GM18520 (cell line): Measurements from ENCODE around the gene FAM222B.
"Not testable (repeated sequence)": the region's sequence is repeated elsewhere in the genome, so short reads cannot be mapped to it uniquely, and the experiment has no call there.

ENCODE experiments used
- ATAC-seq: cut with Tn5 transposase; IDR thresholded peaks from one replicate; pipeline ENCODE4 v1.9.1; 2021; ENCODE audit not compliant: unreplicated experiment

The FAM222B gene

GRCh38 chr17:28842282-28843012 lies at the start of gene FAM222B:
FAM222B (minus strand) TSS chr17:28842790; CDS start chr17:28766667, 76,123 bp downstream.
- peak; percentile 82 for ATAC-seq

- no peak for ATAC-seq
Measured at GRCh38 chr17:28892024-28892423, 49.4 kb upstream of the FAM222B start.

GRCh38 chr17:28891201-28891600 lies 48.6 kb upstream of the FAM222B start:
- no peak for ATAC-seq

GRCh38 chr17:28889996-28890395 lies 47.4 kb upstream of the FAM222B start:
- ATAC-seq = no peak

GRCh38 chr17:28888832-28889231 lies 46.2 kb upstream of the FAM222B start:
- no peak for ATAC-seq

- no peak for ATAC-seq
Measured at GRCh38 chr17:28887871-28888471, 45.4 kb upstream of the FAM222B start.

- ATAC-seq = no peak
Measured at GRCh38 chr17:28885951-28886350, 43.4 kb upstream of the FAM222B start.

- ATAC-seq = no peak
Measured at GRCh38 chr17:28885363-28885762, 42.8 kb upstream of the FAM222B start.

- ATAC-seq = no peak
Measured at GRCh38 chr17:28883967-28884702, 41.5 kb upstream of the FAM222B start.

GRCh38 chr17:28882154-28882895 lies 39.7 kb upstream of the FAM222B start:
- no peak for ATAC-seq

GRCh38 chr17:28881533-28882056 lies 39.0 kb upstream of the FAM222B start:
- no peak for ATAC-seq

- ATAC-seq = no peak
Measured at GRCh38 chr17:28880572-28880945, 38.0 kb upstream of the FAM222B start.

GRCh38 chr17:28879886-28880571 lies 37.4 kb upstream of the FAM222B start:
- no peak for ATAC-seq

- no peak for ATAC-seq
Measured at GRCh38 chr17:28878981-28879380, 36.4 kb upstream of the FAM222B start.

- no peak for ATAC-seq
Measured at GRCh38 chr17:28878158-28878910, 35.7 kb upstream of the FAM222B start.

GRCh38 chr17:28877150-28877711 lies 34.6 kb upstream of the FAM222B start:
- ATAC-seq = not testable (repeated sequence)

GRCh38 chr17:28875848-28876550 lies 33.4 kb upstream of the FAM222B start:
- ATAC-seq = no peak

GRCh38 chr17:28874750-28875149 lies 32.2 kb upstream of the FAM222B start:
- ATAC-seq = no peak

GRCh38 chr17:28873839-28874238 lies 31.2 kb upstream of the FAM222B start:
- no peak for ATAC-seq
